ENCODE measurements around the gene DHDDS. TPM values are rescaled to one million over a fixed set of nuclear protein-coding genes. Genes with fewer than 3 reads are reported as not detected.

DHDDS gene
- total and polyA plus RNA-seq, 2 of the 13 experiments (the other 11 are each of a cell fraction or from before 2014, with no cell fraction given) = 18.9 to 28.3 TPM

DNA sequence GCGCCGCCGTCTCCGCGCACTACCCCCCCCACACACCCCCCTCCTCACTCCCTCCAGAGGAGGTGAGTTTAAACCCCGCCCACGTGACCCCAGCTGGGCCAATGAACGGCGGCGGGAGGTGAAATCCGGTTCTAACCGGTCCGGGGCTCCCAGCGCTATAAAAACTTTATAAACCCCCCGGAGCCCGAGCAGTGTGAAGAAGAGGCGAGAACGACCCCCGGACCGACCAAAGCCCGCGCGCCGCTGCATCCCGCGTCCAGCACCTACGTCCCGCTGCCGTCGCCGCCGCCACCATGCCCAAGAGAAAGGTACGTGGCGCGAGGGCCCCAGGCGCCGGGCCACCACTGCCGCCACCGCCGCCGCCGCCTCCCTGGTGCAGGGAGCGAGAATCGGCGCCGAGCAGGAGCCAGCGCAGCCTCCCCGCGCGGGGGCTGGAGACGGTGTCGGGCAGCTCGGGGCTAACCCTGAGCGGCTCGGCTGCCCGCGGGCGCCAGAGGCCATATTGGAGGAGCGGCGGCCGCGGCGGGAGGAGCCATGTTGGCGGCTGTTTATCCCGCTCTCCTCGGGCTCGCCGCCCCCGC, 40.3 kb downstream of the DHDDS start, which contains the start of gene HMGN2 (continued):
- TF ChIP-seq, protein P1, sequence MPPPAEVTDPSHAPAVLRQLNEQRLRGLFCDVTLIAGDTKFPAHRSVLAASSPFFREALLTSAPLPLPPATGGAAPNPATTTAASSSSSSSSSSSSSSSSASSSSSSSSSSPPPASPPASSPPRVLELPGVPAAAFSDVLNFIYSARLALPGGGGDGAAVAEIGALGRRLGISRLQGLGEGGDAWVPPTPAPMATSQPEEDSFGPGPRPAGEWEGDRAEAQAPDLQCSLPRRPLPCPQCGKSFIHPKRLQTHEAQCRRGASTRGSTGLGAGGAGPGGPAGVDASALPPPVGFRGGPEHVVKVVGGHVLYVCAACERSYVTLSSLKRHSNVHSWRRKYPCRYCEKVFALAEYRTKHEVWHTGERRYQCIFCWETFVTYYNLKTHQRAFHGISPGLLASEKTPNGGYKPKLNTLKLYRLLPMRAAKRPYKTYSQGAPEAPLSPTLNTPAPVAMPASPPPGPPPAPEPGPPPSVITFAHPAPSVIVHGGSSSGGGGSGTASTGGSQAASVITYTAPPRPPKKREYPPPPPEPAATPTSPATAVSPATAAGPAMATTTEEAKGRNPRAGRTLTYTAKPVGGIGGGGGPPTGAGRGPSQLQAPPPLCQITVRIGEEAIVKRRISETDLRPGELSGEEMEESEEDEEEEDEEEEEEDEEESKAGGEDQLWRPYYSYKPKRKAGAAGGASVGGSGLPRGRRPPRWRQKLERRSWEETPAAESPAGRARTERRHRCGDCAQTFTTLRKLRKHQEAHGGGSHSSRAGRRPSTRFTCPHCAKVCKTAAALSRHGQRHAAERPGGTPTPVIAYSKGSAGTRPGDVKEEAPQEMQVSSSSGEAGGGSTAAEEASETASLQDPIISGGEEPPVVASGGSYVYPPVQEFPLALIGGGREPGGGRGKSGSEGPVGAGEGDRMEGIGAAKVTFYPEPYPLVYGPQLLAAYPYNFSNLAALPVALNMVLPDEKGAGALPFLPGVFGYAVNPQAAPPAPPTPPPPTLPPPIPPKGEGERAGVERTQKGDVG (CRISPR knock-in tag; IDR thresholded peaks at IDR 0.05; ENCODE audit: borderline replicate concordance) = no peak
- TF ChIP-seq MIER2 (CRISPR knock-in tag; IDR thresholded peaks at IDR 0.05) (no peak), HOXA3 (CRISPR knock-in tag; IDR thresholded peaks at IDR 0.05) (no peak; the same call in 1 of the 2 replicates), ZNF451 (CRISPR knock-in tag; IDR thresholded peaks at IDR 0.05) (no peak; the same call in 1 of the 2 replicates), ZNF652 (CRISPR knock-in tag; IDR thresholded peaks at IDR 0.05; ENCODE audit: borderline replicate concordance, low read depth) (no peak), ZNF660 (CRISPR knock-in tag; IDR thresholded peaks at IDR 0.05; ENCODE audit: borderline replicate concordance, low read depth) (no peak), ZMAT3 (CRISPR knock-in tag; conservative IDR thresholded peaks at IDR 0.05) (no peak), WIZ (CRISPR knock-in tag; IDR thresholded peaks at IDR 0.05) (no peak), REPIN1 (CRISPR knock-in tag; IDR thresholded peaks at IDR 0.05; ENCODE audit: borderline replicate concordance, low read depth) (peak; percentile 25; the same call in 1 of the 2 replicates), ZFP41 (CRISPR knock-in tag; IDR thresholded peaks at IDR 0.05; ENCODE audit: borderline replicate concordance) (no peak), ELF3 (CRISPR knock-in tag; IDR thresholded peaks at IDR 0.05) (no peak), ZNF180 (CRISPR knock-in tag; IDR thresholded peaks at IDR 0.05; ENCODE audit: borderline replicate concordance, low read depth) (0 out of 2 replicates have a peak, but pooled peaks have one; percentile 27), ZNF629 (CRISPR knock-in tag; conservative IDR thresholded peaks at IDR 0.05) (peak; percentile 30; the same call in 1 of the 2 replicates), ARNT (IDR thresholded peaks at IDR 0.05) (no peak), TRIM24 (CRISPR knock-in tag; IDR thresholded peaks at IDR 0.05) (no peak), ZNF563 (CRISPR knock-in tag; IDR thresholded peaks at IDR 0.05) (no peak; the same call in 1 of the 2 replicates), JUND (CRISPR knock-in tag; IDR thresholded peaks at IDR 0.05) (no peak), XBP1 (CRISPR knock-in tag; IDR thresholded peaks at IDR 0.05) (no peak), ZBTB3 (CRISPR knock-in tag; IDR thresholded peaks at IDR 0.05; ENCODE audit: borderline replicate concordance, low read depth) (no peak; the same call in 1 of the 2 replicates), NONO (IDR thresholded peaks at IDR 0.05) (no peak), NONO (CRISPR knock-in tag; conservative IDR thresholded peaks at IDR 0.05) (no peak; the same call in none of the 2 replicates), TMF1 (CRISPR knock-in tag; IDR thresholded peaks at IDR 0.05; ENCODE audit: low read depth) (peak; percentile 44; the same call in 1 of the 2 replicates), MED8 (CRISPR knock-in tag; IDR thresholded peaks at IDR 0.05; ENCODE audit: insufficient replicate concordance) (no peak), ZNF605 (CRISPR knock-in tag; IDR thresholded peaks at IDR 0.05) (0 out of 2 replicates have a peak, but pooled peaks have one; percentile 18), CCDC6 (CRISPR knock-in tag; IDR thresholded peaks at IDR 0.05) (no peak)
- TF ChIP-seq, protein P2, sequence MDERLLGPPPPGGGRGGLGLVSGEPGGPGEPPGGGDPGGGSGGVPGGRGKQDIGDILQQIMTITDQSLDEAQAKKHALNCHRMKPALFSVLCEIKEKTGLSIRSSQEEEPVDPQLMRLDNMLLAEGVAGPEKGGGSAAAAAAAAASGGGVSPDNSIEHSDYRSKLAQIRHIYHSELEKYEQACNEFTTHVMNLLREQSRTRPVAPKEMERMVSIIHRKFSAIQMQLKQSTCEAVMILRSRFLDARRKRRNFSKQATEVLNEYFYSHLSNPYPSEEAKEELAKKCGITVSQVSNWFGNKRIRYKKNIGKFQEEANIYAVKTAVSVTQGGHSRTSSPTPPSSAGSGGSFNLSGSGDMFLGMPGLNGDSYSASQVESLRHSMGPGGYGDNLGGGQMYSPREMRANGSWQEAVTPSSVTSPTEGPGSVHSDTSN (CRISPR knock-in tag; IDR thresholded peaks at IDR 0.05) = no peak
- TF ChIP-seq, protein P3, sequence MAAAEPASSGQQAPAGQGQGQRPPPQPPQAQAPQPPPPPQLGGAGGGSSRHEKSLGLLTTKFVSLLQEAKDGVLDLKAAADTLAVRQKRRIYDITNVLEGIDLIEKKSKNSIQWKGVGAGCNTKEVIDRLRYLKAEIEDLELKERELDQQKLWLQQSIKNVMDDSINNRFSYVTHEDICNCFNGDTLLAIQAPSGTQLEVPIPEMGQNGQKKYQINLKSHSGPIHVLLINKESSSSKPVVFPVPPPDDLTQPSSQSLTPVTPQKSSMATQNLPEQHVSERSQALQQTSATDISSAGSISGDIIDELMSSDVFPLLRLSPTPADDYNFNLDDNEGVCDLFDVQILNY (CRISPR knock-in tag; conservative IDR thresholded peaks at IDR 0.05) = no peak
